ENCODE results near the gene SINHCAF.
"Not testable (repeated sequence)": the region's sequence is repeated elsewhere in the genome, so short reads cannot be mapped to it uniquely, and the experiment has no call there.

The SINHCAF gene

GRCh38 chr12:31274520-31275300, 51.2 kb downstream of the SINHCAF start:
- ChIA-PET CTCF (interaction anchor here (0.6 kb wide), 2 partner anchors 74 to 1395 kb away, joined by 3 to 6 read pairs; no protein-coding TSS in a partner anchor), POLR2A (ENCODE audit: low non-redundant PET) (no interaction called here)
- no peak for DNase-seq (ENCODE audit: low spot score)
- TF ChIP-seq CTCF (conservative IDR thresholded peaks at IDR 0.05; ENCODE audit: low read depth), result no peak
- H3K27ac ChIP-seq, result no peak overlapping the region

GRCh38 chr12:31273794-31274193, 52.2 kb downstream of the SINHCAF start:
- POLR2A ChIA-PET (ENCODE audit: low non-redundant PET); H3K27ac ChIP-seq; DNase-seq (ENCODE audit: low spot score): not testable (repeated sequence)
- CTCF ChIA-PET, result interaction anchor here (0.6 kb wide), 1 partner anchor 148 kb away, joined by 4 read pairs; no protein-coding TSS in a partner anchor

GRCh38 chr12:31272607-31273225, 53.2 kb downstream of the SINHCAF start:
- no peak for DNase-seq (ENCODE audit: low spot score)
- ChIA-PET CTCF (interaction anchor here (0.6 to 1.6 kb wide), 14 partner anchors 8 to 1126 kb away, joined by 3 to 17 read pairs (median 5); no protein-coding TSS in a partner anchor), POLR2A (ENCODE audit: low non-redundant PET) (no interaction called here)
- no peak overlapping the region for H3K27ac ChIP-seq
- no peak for TF ChIP-seq CTCF (conservative IDR thresholded peaks at IDR 0.05; ENCODE audit: low read depth)

- TF ChIP-seq CTCF (conservative IDR thresholded peaks at IDR 0.05; ENCODE audit: low read depth), result no peak
- DNase-seq (ENCODE audit: low spot score), result no peak
- H3K27ac ChIP-seq, result no peak overlapping the region
- CTCF ChIA-PET, result no interaction called here
- POLR2A ChIA-PET (ENCODE audit: low non-redundant PET), result no interaction called here
Observed at GRCh38 chr12:31267966-31268365, 58.0 kb downstream of the SINHCAF start.

- TF ChIP-seq CTCF (conservative IDR thresholded peaks at IDR 0.05; ENCODE audit: low read depth), result no peak
- no peak overlapping the region for H3K27ac ChIP-seq
- DNase-seq (ENCODE audit: low spot score), result no peak
- ChIA-PET CTCF (no interaction called here), POLR2A (ENCODE audit: low non-redundant PET) (no interaction called here)
Observed at GRCh38 chr12:31265722-31266121, 60.2 kb downstream of the SINHCAF start.

GRCh38 chr12:31263661-31264060, 62.3 kb downstream of the SINHCAF start:
- no peak for DNase-seq (ENCODE audit: low spot score)
- POLR2A ChIA-PET (ENCODE audit: low non-redundant PET), result no interaction called here
- H3K27ac ChIP-seq, result no peak overlapping the region
- CTCF ChIA-PET, result interaction anchor here (1.0 kb wide), 1 partner anchor 9 kb away, joined by 3 read pairs; no protein-coding TSS in a partner anchor
- TF ChIP-seq CTCF (conservative IDR thresholded peaks at IDR 0.05; ENCODE audit: low read depth), result no peak

GRCh38 chr12:31261744-31262143, 64.2 kb downstream of the SINHCAF start:
- H3K27ac ChIP-seq, result no peak overlapping the region
- DNase-seq (ENCODE audit: low spot score), result no peak
- ChIA-PET CTCF (interaction anchor here (1.0 to 1.9 kb wide), 2 partner anchors 10 kb away, joined by 4 to 10 read pairs; no protein-coding TSS in a partner anchor), POLR2A (ENCODE audit: low non-redundant PET) (no interaction called here)
- no peak for TF ChIP-seq CTCF (conservative IDR thresholded peaks at IDR 0.05; ENCODE audit: low read depth)
